KOPT-K1 (cell line): ENCODE measurements around the gene FANCL.
"Not testable (repeated sequence)": the region's sequence is repeated elsewhere in the genome, so short reads cannot be mapped to it uniquely, and the experiment has no call there.

Experiments
- H3K27ac ChIP-seq: fragments of 200-600 bp; sonication (generic); 2 replicates; pipeline ENCODE4 v1.5.1; 2016; ENCODE audit warnings: antibody characterized with exemption, mild to moderate bottlenecking, low read depth, low read length; ENCODE audit not compliant: poor library complexity, severe bottlenecking
- H3K36me3 ChIP-seq: fragments of 200-600 bp; sonication (generic); 2 replicates; pipeline ENCODE4 v1.5.1; 2017; ENCODE audit warnings: antibody characterized with exemption, mild to moderate bottlenecking, low read length, moderate library complexity; ENCODE audit not compliant: insufficient read depth
- H3K9me3 ChIP-seq: fragments of 200-600 bp; sonication (generic); 2 replicates; pipeline ENCODE4 v1.5.1; 2017; ENCODE audit warnings: antibody characterized with exemption, low read length, mild to moderate bottlenecking; ENCODE audit not compliant: insufficient read depth, poor library complexity, severe bottlenecking

The FANCL gene

GRCh38 chr2:58182527-58182926, 58.6 kb downstream of the FANCL start:
- Histone ChIP-seq H3K9me3 (no peaks in the 10 kb centered on the region), H3K36me3 (peaks cover 5% of the 10 kb centered on the region; the same call in 1 of the 2 replicates), H3K27ac (no peak overlapping the region)

GRCh38 chr2:58180635-58181034, 60.5 kb downstream of the FANCL start:
- Histone ChIP-seq H3K27ac (no peak overlapping the region), H3K9me3 (no peaks in the 10 kb centered on the region), H3K36me3 (peaks cover 5% of the 10 kb centered on the region; the same call in 1 of the 2 replicates)

GRCh38 chr2:58180175-58180574, 61.0 kb downstream of the FANCL start:
- H3K36me3 ChIP-seq, H3K9me3 ChIP-seq: not testable (repeated sequence)

GRCh38 chr2:58177187-58177586, 63.9 kb downstream of the FANCL start:
- H3K36me3 ChIP-seq = peaks cover 10% of the 10 kb centered on the region; the same call in 1 of the 2 replicates
- H3K9me3 ChIP-seq, H3K27ac ChIP-seq: not testable (repeated sequence)

More at GRCh38 chr2:58180175-58180574, 61.0 kb downstream of the FANCL start:
- H3K27ac ChIP-seq = not testable (repeated sequence)

GRCh38 chr2:58171831-58172230, 69.3 kb downstream of the FANCL start:
- peaks cover 20% of the 10 kb centered on the region for H3K36me3 ChIP-seq
- not testable (repeated sequence) for H3K27ac ChIP-seq
- H3K9me3 ChIP-seq = peaks cover 21% of the 10 kb centered on the region

- not testable (repeated sequence) for H3K27ac ChIP-seq
- Histone ChIP-seq H3K36me3 (peaks cover 22% of the 10 kb centered on the region), H3K9me3 (peaks cover 21% of the 10 kb centered on the region)
Measured at GRCh38 chr2:58170334-58170933, 70.7 kb downstream of the FANCL start.

GRCh38 chr2:58169845-58170244, 71.3 kb downstream of the FANCL start:
- not testable (repeated sequence) for H3K27ac ChIP-seq
- Histone ChIP-seq H3K9me3 (peaks cover 21% of the 10 kb centered on the region), H3K36me3 (peaks cover 27% of the 10 kb centered on the region)

GRCh38 chr2:58168130-58168529, 73.0 kb downstream of the FANCL start:
- H3K27ac ChIP-seq = not testable (repeated sequence)
- peaks cover 36% of the 10 kb centered on the region for H3K36me3 ChIP-seq

GRCh38 chr2:58163913-58164312, 77.2 kb downstream of the FANCL start:
- peaks cover 72% of the 10 kb centered on the region for H3K36me3 ChIP-seq
- H3K27ac ChIP-seq = no peak overlapping the region
- H3K9me3 ChIP-seq = no peaks in the 10 kb centered on the region

More at GRCh38 chr2:58168130-58168529, 73.0 kb downstream of the FANCL start:
- H3K9me3 ChIP-seq = peaks cover 21% of the 10 kb centered on the region

- Histone ChIP-seq H3K36me3 (peaks cover 78% of the 10 kb centered on the region), H3K9me3 (no peaks in the 10 kb centered on the region), H3K27ac (no peak overlapping the region)
Measured at GRCh38 chr2:58158481-58158880, 82.6 kb downstream of the FANCL start.

- Histone ChIP-seq H3K27ac (no peak overlapping the region), H3K36me3 (peaks cover 71% of the 10 kb centered on the region), H3K9me3 (no peaks in the 10 kb centered on the region)
Measured at GRCh38 chr2:58157754-58158153, 83.4 kb downstream of the FANCL start.

- Histone ChIP-seq H3K36me3 (peaks cover 61% of the 10 kb centered on the region), H3K27ac (no peak overlapping the region), H3K9me3 (no peaks in the 10 kb centered on the region)
Measured at GRCh38 chr2:58156780-58157179, 84.3 kb downstream of the FANCL start.

- peaks cover 46% of the 10 kb centered on the region for H3K36me3 ChIP-seq
- no peak overlapping the region for H3K27ac ChIP-seq
- no peaks in the 10 kb centered on the region for H3K9me3 ChIP-seq
Measured at GRCh38 chr2:58155160-58155778, 85.9 kb downstream of the FANCL start.

GRCh38 chr2:58146707-58147106, 94.4 kb downstream of the FANCL start:
- Histone ChIP-seq H3K9me3 (no peaks in the 10 kb centered on the region), H3K36me3 (no peaks in the 10 kb centered on the region), H3K27ac (no peak overlapping the region)

GRCh38 chr2:58145769-58146168, 95.4 kb downstream of the FANCL start:
- H3K9me3 ChIP-seq, H3K27ac ChIP-seq, H3K36me3 ChIP-seq: not testable (repeated sequence)

GRCh38 chr2:58140508-58141072, 100.5 kb downstream of the FANCL start:
- no peak overlapping the region for H3K27ac ChIP-seq
- H3K36me3 ChIP-seq = no peaks in the 10 kb centered on the region
- H3K9me3 ChIP-seq = no peaks in the 10 kb centered on the region
